Measurements from ENCODE around the gene ZNF407. TPM values are rescaled to one million over a fixed set of nuclear protein-coding genes. Genes with fewer than 3 reads are reported as not detected.
A peak's percentile ranks its signal among the peaks of the same experiment; 100 is the strongest.

The ZNF407 gene
- total and polyA plus RNA-seq, 2 of the 13 experiments (the other 11 are each of a cell fraction or from before 2014, with no cell fraction given) = 2.3 to 8.7 TPM

DNA sequence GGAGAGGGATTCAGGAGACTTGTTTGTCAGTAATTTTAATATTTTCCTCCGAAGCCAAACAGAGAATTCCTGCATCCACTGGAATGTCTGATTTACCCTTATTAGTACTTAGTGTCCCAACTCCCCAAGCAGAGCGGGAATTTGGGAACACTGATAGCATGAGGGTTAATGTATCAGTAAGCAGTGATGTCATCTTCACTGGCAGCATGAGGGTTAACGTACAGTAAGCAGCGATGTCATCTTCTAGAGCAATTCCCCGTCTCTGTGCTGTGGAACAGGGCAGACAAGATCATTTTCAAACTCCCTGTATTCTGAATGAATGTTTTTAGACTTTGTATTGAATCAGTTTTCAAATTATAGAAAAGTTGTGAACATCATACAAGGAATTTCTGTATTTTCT, 228.9 kb downstream of the ZNF407 start:
- Histone ChIP-seq H3K4me2 (ENCODE audit: low read depth, low read length) (no peak overlapping the region), H2AFZ (ENCODE audit: low read length) (no peak overlapping the region), H3K27ac (ENCODE audit: extremely low read length, insufficient read depth, low read length) (no peak overlapping the region), H3K36me3 (replicated peaks in 1 of 2; ENCODE audit: control insufficient read depth in 1 of 2, insufficient read depth in 2 of 2, low read length in 2 of 2) (no peaks in the 10 kb centered on the region), H3K27me3 (ENCODE audit: control insufficient read depth in 1 of 2, insufficient read depth in 2 of 2, low read length in 2 of 2) (no peaks in the 10 kb centered on the region), H3K9ac (ENCODE audit: insufficient read depth, low read depth, low read length) (no peak overlapping the region), H3K79me2 (ENCODE audit: insufficient read depth, low read length) (no peaks in the 10 kb centered on the region), H3K4me1 (ENCODE audit: insufficient read depth, low read length) (no peaks in the 10 kb centered on the region), H3K9me3 (ENCODE audit: low read length) (no peaks in the 10 kb centered on the region), H3K4me3 (replicated peaks in 1 of 3; ENCODE audit: insufficient read depth in 1 of 3, low read depth in 2 of 3, low read length in 3 of 3) (no peak overlapping the region), H4K20me1 (ENCODE audit: insufficient read depth, low read length) (no peaks in the 10 kb centered on the region)
- TF ChIP-seq ZNF652 (CRISPR knock-in tag; IDR thresholded peaks at IDR 0.05; ENCODE audit: borderline replicate concordance, low read depth) (peak; percentile 47), ATF7 (IDR thresholded peaks at IDR 0.05) (peak; percentile 61; the same call in 1 of the 2 replicates), ATF7 (CRISPR knock-in tag; IDR thresholded peaks at IDR 0.05) (no peak)
- TF ChIP-seq, protein P1, sequence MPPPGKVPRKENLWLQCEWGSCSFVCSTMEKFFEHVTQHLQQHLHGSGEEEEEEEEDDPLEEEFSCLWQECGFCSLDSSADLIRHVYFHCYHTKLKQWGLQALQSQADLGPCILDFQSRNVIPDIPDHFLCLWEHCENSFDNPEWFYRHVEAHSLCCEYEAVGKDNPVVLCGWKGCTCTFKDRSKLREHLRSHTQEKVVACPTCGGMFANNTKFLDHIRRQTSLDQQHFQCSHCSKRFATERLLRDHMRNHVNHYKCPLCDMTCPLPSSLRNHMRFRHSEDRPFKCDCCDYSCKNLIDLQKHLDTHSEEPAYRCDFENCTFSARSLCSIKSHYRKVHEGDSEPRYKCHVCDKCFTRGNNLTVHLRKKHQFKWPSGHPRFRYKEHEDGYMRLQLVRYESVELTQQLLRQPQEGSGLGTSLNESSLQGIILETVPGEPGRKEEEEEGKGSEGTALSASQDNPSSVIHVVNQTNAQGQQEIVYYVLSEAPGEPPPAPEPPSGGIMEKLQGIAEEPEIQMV (CRISPR knock-in tag; IDR thresholded peaks at IDR 0.05; ENCODE audit: low read depth) = no peak
- ATAC-seq (no peak), DNase-seq (ENCODE audit: low spot score) (no peak), FAIRE-seq (no peak)
- CTCF ChIA-PET (ENCODE audit: low intra/inter-chr PET ratio, low total read pairs) = no interaction called here
- in situ Hi-C loops (cut with HindIII; ENCODE audit: extremely low pct_ligation_motif_present, low pct_unique_long_range_greater_than_20kb) (no loop called here), intact Hi-C loops (cut with micrococcal nuclease; ENCODE audit: unreplicated experiment) (no loop called here)
- POLR2A ChIA-PET = no interaction called here
- WGBS (ENCODE audit: low lambda C conversion rate) = 97% methylated on average over 5 of the region's 5 CpGs
- no TSS peak for BruUV-seq (replicated peaks)

GRCh38 chr18:74828200-74828599, 230.5 kb downstream of the ZNF407 start:
- no peaks in the 10 kb centered on the region for H3K4me1 ChIP-seq (ENCODE audit: insufficient read depth, low read length)
- no peak overlapping the region for H3K4me2 ChIP-seq (ENCODE audit: low read depth, low read length)
- CTCF ChIA-PET (ENCODE audit: low intra/inter-chr PET ratio, low total read pairs) = no interaction called here
- H4K20me1 ChIP-seq (ENCODE audit: insufficient read depth, low read length) = no peaks in the 10 kb centered on the region
- no peak for ATAC-seq
- H3K27me3 ChIP-seq (ENCODE audit: control insufficient read depth in 1 of 2, insufficient read depth in 2 of 2, low read length in 2 of 2) = no peaks in the 10 kb centered on the region
- 93% methylated on average over 3 of the region's 3 CpGs for WGBS (ENCODE audit: low lambda C conversion rate)
- no peaks in the 10 kb centered on the region for H3K79me2 ChIP-seq (ENCODE audit: insufficient read depth, low read length)
- no peaks in the 10 kb centered on the region for H3K36me3 ChIP-seq (replicated peaks in 1 of 2; ENCODE audit: control insufficient read depth in 1 of 2, insufficient read depth in 2 of 2, low read length in 2 of 2)
- no peak overlapping the region for H3K9ac ChIP-seq (ENCODE audit: insufficient read depth, low read depth, low read length)
- POLR2A ChIA-PET = no interaction called here
- no TSS peak for BruUV-seq (replicated peaks)
- H2AFZ ChIP-seq (ENCODE audit: low read length) = no peak overlapping the region
- TF ChIP-seq CCDC6 (CRISPR knock-in tag; IDR thresholded peaks at IDR 0.05) = no peak
- intact Hi-C loops (cut with micrococcal nuclease; ENCODE audit: unreplicated experiment) (no loop called here), in situ Hi-C loops (cut with HindIII; ENCODE audit: extremely low pct_ligation_motif_present, low pct_unique_long_range_greater_than_20kb) (no loop called here)
- no peak for FAIRE-seq
- H3K4me3 ChIP-seq (replicated peaks in 1 of 3; ENCODE audit: insufficient read depth in 1 of 3, low read depth in 2 of 3, low read length in 3 of 3) = no peak overlapping the region
- H3K27ac ChIP-seq (ENCODE audit: extremely low read length, insufficient read depth, low read length) = no peak overlapping the region
- no peak for DNase-seq (ENCODE audit: low spot score)
- no peaks in the 10 kb centered on the region for H3K9me3 ChIP-seq (ENCODE audit: low read length)
